Measurements from ENCODE around the gene AKR1C2. TPM values are rescaled to one million over a fixed set of nuclear protein-coding genes. Genes with fewer than 3 reads are reported as not detected.

The AKR1C2 gene
- total RNA-seq, 1 experiment from 2014 or later, result 16.2 TPM

- TF ChIP-seq CTCF (conservative IDR thresholded peaks at IDR 0.05; ENCODE audit: low read depth, low read length) (no peak), EZH2 (IDR thresholded peaks at IDR 0.05; ENCODE audit: borderline replicate concordance, low read depth, low read length, poor library complexity, severe bottlenecking) (no peak)
- DNase-seq (ENCODE audit: low spot score), result no peak
- Histone ChIP-seq H3K36me3 (ENCODE audit: insufficient read depth, low read length, poor library complexity, severe bottlenecking) (no peaks in the 10 kb centered on the region), H3K4me1 (ENCODE audit: insufficient read depth, low read length, poor library complexity, severe bottlenecking) (no peaks in the 10 kb centered on the region), H3K4me3 (ENCODE audit: low read depth, low read length, poor library complexity, severe bottlenecking) (no peak overlapping the region), H3K27me3 (replicated peaks; ENCODE audit: insufficient read depth, low read depth, low read length, poor library complexity) (no peaks in the 10 kb centered on the region), H3K9me3 (ENCODE audit: low read depth, low read length, poor library complexity, severe bottlenecking) (no peaks in the 10 kb centered on the region), H3K27ac (ENCODE audit: low read depth, low read length, poor library complexity, severe bottlenecking) (no peak overlapping the region)
- no TSS peak for BruUV-seq (replicated peaks)
- ChIA-PET CTCF (no interaction called here), POLR2A (ENCODE audit: low non-redundant PET) (no interaction called here)
- intact Hi-C loops (cut with micrococcal nuclease; ENCODE audit: unreplicated experiment), result no loop called here
These were observed 19.9 kb downstream of the AKR1C2 start for GRCh38 chr10:4983615-4984216.

- no peaks in the 10 kb centered on the region for H3K9me3 ChIP-seq (ENCODE audit: low read depth, low read length, poor library complexity, severe bottlenecking)
- no peaks in the 10 kb centered on the region for H3K4me1 ChIP-seq (ENCODE audit: insufficient read depth, low read length, poor library complexity, severe bottlenecking)
- intact Hi-C loops (cut with micrococcal nuclease; ENCODE audit: unreplicated experiment), result no loop called here
- ChIA-PET POLR2A (ENCODE audit: low non-redundant PET) (no interaction called here), CTCF (interaction anchor here (1.1 kb wide), 1 partner anchor 132 kb away, joined by 3 read pairs; no protein-coding TSS in a partner anchor)
- no peak for DNase-seq (ENCODE audit: low spot score)
- BruUV-seq (replicated peaks), result no TSS peak
- no peak overlapping the region for H3K27ac ChIP-seq (ENCODE audit: low read depth, low read length, poor library complexity, severe bottlenecking)
- H3K36me3 ChIP-seq (ENCODE audit: insufficient read depth, low read length, poor library complexity, severe bottlenecking), result no peaks in the 10 kb centered on the region
- no peak overlapping the region for H3K4me3 ChIP-seq (ENCODE audit: low read depth, low read length, poor library complexity, severe bottlenecking)
- TF ChIP-seq CTCF (conservative IDR thresholded peaks at IDR 0.05; ENCODE audit: low read depth, low read length) (no peak), EZH2 (IDR thresholded peaks at IDR 0.05; ENCODE audit: borderline replicate concordance, low read depth, low read length, poor library complexity, severe bottlenecking) (no peak)
- no peaks in the 10 kb centered on the region for H3K27me3 ChIP-seq (replicated peaks; ENCODE audit: insufficient read depth, low read depth, low read length, poor library complexity)
These were observed 20.9 kb downstream of the AKR1C2 start for GRCh38 chr10:4982764-4983226.

- no peaks in the 10 kb centered on the region for H3K27me3 ChIP-seq (replicated peaks; ENCODE audit: insufficient read depth, low read depth, low read length, poor library complexity)
- intact Hi-C loops (cut with micrococcal nuclease; ENCODE audit: unreplicated experiment), result no loop called here
- no TSS peak for BruUV-seq (replicated peaks)
- POLR2A ChIA-PET (ENCODE audit: low non-redundant PET), result no interaction called here
- CTCF ChIA-PET, result interaction anchor here (1.1 kb wide), 1 partner anchor 132 kb away, joined by 3 read pairs; no protein-coding TSS in a partner anchor
- H3K9me3 ChIP-seq (ENCODE audit: low read depth, low read length, poor library complexity, severe bottlenecking), result no peaks in the 10 kb centered on the region
- no peaks in the 10 kb centered on the region for H3K4me1 ChIP-seq (ENCODE audit: insufficient read depth, low read length, poor library complexity, severe bottlenecking)
- H3K27ac ChIP-seq (ENCODE audit: low read depth, low read length, poor library complexity, severe bottlenecking), result no peak overlapping the region
- no peaks in the 10 kb centered on the region for H3K36me3 ChIP-seq (ENCODE audit: insufficient read depth, low read length, poor library complexity, severe bottlenecking)
- no peak overlapping the region for H3K4me3 ChIP-seq (ENCODE audit: low read depth, low read length, poor library complexity, severe bottlenecking)
- TF ChIP-seq CTCF (conservative IDR thresholded peaks at IDR 0.05; ENCODE audit: low read depth, low read length) (peak; percentile 37; the same call in 1 of the 2 replicates), EZH2 (IDR thresholded peaks at IDR 0.05; ENCODE audit: borderline replicate concordance, low read depth, low read length, poor library complexity, severe bottlenecking) (no peak)
- peak; percentile 26 for DNase-seq (ENCODE audit: low spot score)
These were observed 21.8 kb downstream of the AKR1C2 start for GRCh38 chr10:4981722-4982471.
